Peyer's patch (tissue), 4 donors: ENCODE data around the gene CNRIP1. TPM values are rescaled to one million over a fixed set of nuclear protein-coding genes. Genes with fewer than 3 reads are reported as not detected.
"Not testable (repeated sequence)": the region's sequence is repeated elsewhere in the genome, so short reads cannot be mapped to it uniquely, and the experiment has no call there.

Experiments
- DNase-seq, 3 donors: peaks; one replicate each; pipeline ENCODE4 v3.0.0-alpha.2; 2017 to 2019
- H3K27ac ChIP-seq, 4 donors: fragments of 200-600 bp; sonication (generic); one replicate each; pipeline ENCODE4 v1.5.1; 2016 to 2019
- H3K27me3 ChIP-seq, 2 donors: fragments of 200-600 bp; sonication (generic); one replicate each; pipeline ENCODE4 v1.5.1; 2019
- H3K36me3 ChIP-seq, 3 donors: fragments of 200-600 bp; sonication (generic); one replicate each; pipeline ENCODE4 v1.5.1; 2016 to 2019
- H3K4me1 ChIP-seq, 4 donors: fragments of 200-600 bp; sonication (generic); one replicate each; pipeline ENCODE4 v1.5.1; 2016 to 2019
- H3K4me3 ChIP-seq, 4 donors: fragments of 200-600 bp; sonication (generic); 1 replicate in 3 of 4; 2 replicates in 1 of 4; pipeline ENCODE4 v1.5.1; 2016 to 2019; ENCODE audit warnings: mild to moderate bottlenecking in 1 of 4
- H3K9me3 ChIP-seq, 4 donors: fragments of 200-600 bp; sonication (generic); one replicate each; pipeline ENCODE4 v1.5.1; 2016 to 2019; ENCODE audit warnings: mild to moderate bottlenecking in 1 of 4
- CTCF ChIP-seq, 6 experiments: fragments of 450-650 bp in 4 of 6; fragments of 200-600 bp in 2 of 6; sonication (generic) in 1 of 6; IDR thresholded peaks; one replicate each; pipeline ENCODE4 v1.5.1; 2017 to 2019; ENCODE audit warnings: antibody characterized with exemption in 6 of 6, mild to moderate bottlenecking in 3 of 6, moderate library complexity in 1 of 6
- POLR2A ChIP-seq, 2 donors: fragments of 450-650 bp; IDR thresholded peaks; one replicate each; pipeline ENCODE4 v1.5.1; 2017; ENCODE audit warnings: antibody characterized with exemption in 2 of 2, mild to moderate bottlenecking in 2 of 2, moderate library complexity in 2 of 2
- total RNA-seq, 4 donors: library from RNA; depleted of rRNA; stranded (reverse); fragments of >200 nt; gene quantifications; one replicate each; pipeline ENCODE4 v1.1.0, GENCODE V29; 2016

CNRIP1 gene
- total RNA-seq, 4 donors from 2014 or later = 2.1 to 21.5 (median 4.8) TPM

DNA sequence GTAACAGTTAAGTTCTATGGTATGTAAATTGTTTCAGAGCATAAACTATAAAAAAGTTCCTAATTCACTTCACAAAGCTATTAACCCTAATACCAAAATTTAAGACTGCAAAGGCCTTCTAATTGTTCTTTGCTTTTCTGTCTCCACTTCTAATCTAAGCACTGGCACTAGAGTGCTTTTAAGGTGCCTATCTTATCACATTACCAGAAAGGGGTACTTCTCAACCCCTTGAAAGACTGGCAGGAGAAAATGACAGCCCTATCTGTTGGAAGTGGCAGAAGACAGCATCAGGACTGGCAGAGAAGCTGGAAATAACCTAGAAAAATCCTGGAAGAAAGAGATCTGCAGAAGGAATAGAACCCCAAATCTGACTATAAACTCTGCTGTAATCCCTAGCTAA is 10.3 kb downstream of the CNRIP1 start:
- H3K27me3 ChIP-seq = no peaks in the 10 kb centered on the region
- H3K4me3 ChIP-seq = no peak overlapping the region
- no peaks in the 10 kb centered on the region for H3K36me3 ChIP-seq
- H3K4me1 ChIP-seq = no peaks in the 10 kb centered on the region
- no peaks in the 10 kb centered on the region for H3K9me3 ChIP-seq
- no peak for DNase-seq
- TF ChIP-seq POLR2A (IDR thresholded peaks at IDR 0.05) = no peak
- TF ChIP-seq CTCF (IDR thresholded peaks at IDR 0.05) = no peak
- H3K27ac ChIP-seq = no peak overlapping the region

DNA sequence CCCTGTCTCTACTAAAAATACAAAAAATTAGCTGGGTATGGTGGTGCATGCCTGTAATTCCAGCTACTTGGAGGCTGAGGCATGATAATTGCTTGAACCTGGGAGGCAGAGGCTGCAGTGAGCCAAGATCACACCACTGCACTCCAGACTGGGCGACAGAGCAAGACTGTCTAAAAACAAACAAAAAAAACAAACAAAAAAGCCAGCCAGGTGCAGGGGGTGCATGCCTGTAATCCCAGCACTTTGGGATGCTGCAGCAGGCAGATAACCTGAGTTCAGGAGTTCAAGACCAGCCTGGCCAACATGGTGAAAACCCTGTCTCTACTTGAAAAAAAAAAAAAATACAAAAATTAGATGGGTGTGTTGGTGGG is 15.9 kb downstream of the CNRIP1 start:
- H3K36me3 ChIP-seq, H3K4me1 ChIP-seq, H3K27me3 ChIP-seq, H3K27ac ChIP-seq, DNase-seq, H3K4me3 ChIP-seq, H3K9me3 ChIP-seq: not testable (repeated sequence)

DNA sequence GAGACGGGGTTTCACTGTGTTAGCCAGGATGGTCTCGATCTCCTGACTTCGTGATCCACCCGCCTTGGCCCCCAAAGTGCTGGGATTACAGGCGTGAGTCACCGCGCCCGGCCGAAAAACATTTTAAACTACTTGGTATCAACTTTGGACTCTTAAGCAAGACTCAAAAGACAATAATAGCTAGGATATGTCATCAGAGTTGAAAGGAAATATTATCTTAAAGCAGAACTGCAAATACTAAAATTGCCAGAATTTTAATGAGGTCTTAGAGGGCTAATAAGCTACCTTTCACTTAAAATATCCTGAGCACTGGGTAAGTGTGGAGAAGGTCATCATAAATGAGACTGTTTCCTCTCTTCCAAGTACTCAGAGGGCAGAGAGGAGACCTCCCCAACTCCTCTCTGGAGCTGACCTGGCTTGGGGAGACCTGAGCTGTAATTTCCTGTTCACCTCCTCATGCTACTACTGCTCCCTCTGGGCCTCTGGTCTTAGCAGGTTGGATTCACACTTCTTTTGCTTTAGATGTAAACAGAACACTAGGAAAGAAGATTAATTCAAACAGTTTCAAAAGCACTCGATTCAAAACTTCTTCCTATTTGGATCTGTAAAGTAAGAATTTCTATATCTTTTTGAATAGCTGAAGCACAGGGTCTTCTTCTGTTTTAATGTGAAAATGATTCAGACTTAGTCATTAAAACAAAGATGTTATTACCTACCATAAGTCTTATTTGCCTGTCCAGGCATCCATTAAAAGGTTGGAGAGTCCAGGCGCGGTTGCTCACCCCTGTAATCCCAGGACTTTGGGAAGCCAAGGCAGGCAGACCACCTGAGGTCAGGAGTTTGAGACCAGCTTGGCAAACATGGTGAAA is 16.5 kb downstream of the CNRIP1 start:
- no peak for TF ChIP-seq POLR2A (IDR thresholded peaks at IDR 0.05)
- TF ChIP-seq CTCF (IDR thresholded peaks at IDR 0.05) = no peak
- Histone ChIP-seq H3K36me3 (no peaks in the 10 kb centered on the region), H3K9me3 (no peaks in the 10 kb centered on the region), H3K27ac (no peak overlapping the region), H3K4me3 (no peak overlapping the region), H3K27me3 (no peaks in the 10 kb centered on the region), H3K4me1 (no peaks in the 10 kb centered on the region)
- no peak for DNase-seq

- Histone ChIP-seq H3K36me3 (no peaks in the 10 kb centered on the region), H3K9me3 (no peaks in the 10 kb centered on the region), H3K27ac (no peak overlapping the region), H3K4me3 (no peak overlapping the region), H3K4me1 (no peaks in the 10 kb centered on the region), H3K27me3 (no peaks in the 10 kb centered on the region)
- DNase-seq = no peak
- TF ChIP-seq CTCF (IDR thresholded peaks at IDR 0.05) = no peak
- TF ChIP-seq POLR2A (IDR thresholded peaks at IDR 0.05) = no peak
These were observed 17.4 kb downstream of the CNRIP1 start for GRCh38 chr2:68302281-68302875.

GRCh38 chr2:68295516-68295915 is 24.2 kb downstream of the CNRIP1 start:
- Histone ChIP-seq H3K27ac (no peak overlapping the region), H3K9me3 (no peaks in the 10 kb centered on the region), H3K4me3 (no peak overlapping the region), H3K36me3 (no peaks in the 10 kb centered on the region), H3K4me1 (no peaks in the 10 kb centered on the region), H3K27me3 (no peaks in the 10 kb centered on the region)
- DNase-seq = no peak
- TF ChIP-seq POLR2A (IDR thresholded peaks at IDR 0.05) (no peak), CTCF (IDR thresholded peaks at IDR 0.05) (no peak)

- H3K36me3 ChIP-seq = no peaks in the 10 kb centered on the region
- no peak for DNase-seq
- no peaks in the 10 kb centered on the region for H3K4me1 ChIP-seq
- no peak overlapping the region for H3K27ac ChIP-seq
- H3K9me3 ChIP-seq = no peaks in the 10 kb centered on the region
- no peaks in the 10 kb centered on the region for H3K27me3 ChIP-seq
- no peak overlapping the region for H3K4me3 ChIP-seq
- TF ChIP-seq CTCF (IDR thresholded peaks at IDR 0.05) = no peak
- TF ChIP-seq POLR2A (IDR thresholded peaks at IDR 0.05) = no peak
These were observed 24.8 kb downstream of the CNRIP1 start for GRCh38 chr2:68294913-68295312.
